ENCODE results near the gene PPP1CB.

The PPP1CB gene

DNA sequence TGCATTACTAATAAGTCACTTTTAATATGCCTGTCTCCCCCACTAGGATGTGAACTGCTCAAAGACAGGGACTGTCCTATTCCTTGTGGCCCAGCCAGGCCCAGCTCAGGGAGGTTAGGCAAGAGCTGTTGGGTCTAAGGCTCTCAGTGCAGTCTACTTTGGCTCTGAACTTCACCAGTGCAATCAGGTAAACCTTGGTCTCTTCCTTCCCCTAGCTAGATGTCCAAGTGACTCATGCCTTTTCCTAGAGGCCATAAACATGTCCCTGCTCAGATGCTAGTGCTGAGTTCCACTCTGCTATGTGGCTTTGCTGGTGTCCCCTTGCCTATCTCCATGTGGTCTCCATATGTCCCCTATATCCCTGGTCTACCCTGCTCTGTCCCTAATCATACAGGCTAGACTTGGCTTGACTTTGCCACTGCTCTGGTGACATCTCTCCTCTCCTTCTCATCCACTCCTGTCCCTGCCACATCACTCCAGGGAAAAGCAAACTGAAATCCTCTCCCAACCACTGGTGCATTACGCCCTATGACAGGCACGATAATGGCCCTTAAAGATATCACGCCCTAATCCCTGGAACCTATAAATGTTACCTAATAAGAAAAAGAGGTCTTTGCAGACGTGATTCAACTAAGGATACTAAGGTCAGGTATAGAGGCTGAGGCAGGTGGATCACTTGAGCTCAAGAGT is 45.7 kb upstream of the PPP1CB start:
- TF ChIP-seq OSR1 (CRISPR knock-in tag; IDR thresholded peaks at IDR 0.05) (no peak), POU6F1 (CRISPR knock-in tag; IDR thresholded peaks at IDR 0.05; ENCODE audit: borderline replicate concordance, low read depth) (no peak), ARNTL (CRISPR knock-in tag; IDR thresholded peaks at IDR 0.05; ENCODE audit: borderline replicate concordance, low read depth) (no peak), ZNF565 (CRISPR knock-in tag; conservative IDR thresholded peaks at IDR 0.05; ENCODE audit: low read depth) (no peak), TCF4 (CRISPR knock-in tag; IDR thresholded peaks at IDR 0.05; ENCODE audit: borderline replicate concordance) (no peak), ZNF70 (CRISPR knock-in tag; IDR thresholded peaks at IDR 0.05) (no peak), ZNF8 (CRISPR knock-in tag; IDR thresholded peaks at IDR 0.05) (no peak)
- no peak for ATAC-seq

GRCh38 chr2:28707592-28707991 is 44.0 kb upstream of the PPP1CB start:
- TF ChIP-seq OSR1 (CRISPR knock-in tag; IDR thresholded peaks at IDR 0.05): no peak
- TF ChIP-seq CSDC2 (CRISPR knock-in tag; IDR thresholded peaks at IDR 0.05): no peak
- no peak for TF ChIP-seq ESRRG (CRISPR knock-in tag; IDR thresholded peaks at IDR 0.05)
- TF ChIP-seq PPARA (CRISPR knock-in tag; IDR thresholded peaks at IDR 0.05; ENCODE audit: borderline replicate concordance): no peak
- no peak for TF ChIP-seq TCF4 (CRISPR knock-in tag; IDR thresholded peaks at IDR 0.05; ENCODE audit: borderline replicate concordance)
- no peak for TF ChIP-seq CSRNP3 (CRISPR knock-in tag; IDR thresholded peaks at IDR 0.05)
- TF ChIP-seq ZNF70 (CRISPR knock-in tag; IDR thresholded peaks at IDR 0.05): no peak
- TF ChIP-seq, protein P1, sequence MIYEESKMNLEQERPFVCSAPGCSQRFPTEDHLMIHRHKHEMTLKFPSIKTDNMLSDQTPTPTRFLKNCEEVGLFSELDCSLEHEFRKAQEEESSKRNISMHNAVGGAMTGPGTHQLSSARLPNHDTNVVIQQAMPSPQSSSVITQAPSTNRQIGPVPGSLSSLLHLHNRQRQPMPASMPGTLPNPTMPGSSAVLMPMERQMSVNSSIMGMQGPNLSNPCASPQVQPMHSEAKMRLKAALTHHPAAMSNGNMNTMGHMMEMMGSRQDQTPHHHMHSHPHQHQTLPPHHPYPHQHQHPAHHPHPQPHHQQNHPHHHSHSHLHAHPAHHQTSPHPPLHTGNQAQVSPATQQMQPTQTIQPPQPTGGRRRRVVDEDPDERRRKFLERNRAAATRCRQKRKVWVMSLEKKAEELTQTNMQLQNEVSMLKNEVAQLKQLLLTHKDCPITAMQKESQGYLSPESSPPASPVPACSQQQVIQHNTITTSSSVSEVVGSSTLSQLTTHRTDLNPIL (CRISPR knock-in tag; IDR thresholded peaks at IDR 0.05; ENCODE audit: low read depth): no peak
- no peak for TF ChIP-seq RARB (CRISPR knock-in tag; IDR thresholded peaks at IDR 0.05)
- no peak for TF ChIP-seq GLIS3 (CRISPR knock-in tag; IDR thresholded peaks at IDR 0.05)
- ATAC-seq: no peak

DNA sequence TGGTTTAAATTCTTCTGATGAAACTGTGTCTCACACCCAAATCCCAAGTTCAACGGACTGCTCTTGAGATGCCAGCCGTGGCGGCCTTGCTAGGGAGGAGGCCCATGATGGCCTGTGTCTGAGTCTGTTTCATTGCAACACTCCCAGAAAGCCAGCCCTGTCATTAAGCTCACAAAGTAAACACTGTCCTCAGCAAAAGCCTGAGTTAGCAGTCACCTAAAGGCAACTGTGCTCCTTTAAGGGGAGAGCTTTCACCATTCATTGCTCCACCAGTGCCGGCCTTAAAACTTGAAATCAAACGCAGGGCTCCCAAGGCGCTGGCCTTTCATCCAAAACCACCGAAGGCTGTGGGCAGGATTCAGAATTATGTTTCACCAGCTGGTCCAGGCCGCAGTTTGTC is 42.5 kb upstream of the PPP1CB start:
- ATAC-seq: no peak
- no peak for TF ChIP-seq RARB (CRISPR knock-in tag; IDR thresholded peaks at IDR 0.05)
- TF ChIP-seq SNAI2 (CRISPR knock-in tag; IDR thresholded peaks at IDR 0.05): no peak
- TF ChIP-seq ARNTL (CRISPR knock-in tag; IDR thresholded peaks at IDR 0.05; ENCODE audit: borderline replicate concordance, low read depth): no peak
- no peak for TF ChIP-seq TSHZ2 (CRISPR knock-in tag; IDR thresholded peaks at IDR 0.05)
- no peak for TF ChIP-seq CSDC2 (CRISPR knock-in tag; IDR thresholded peaks at IDR 0.05)
- no peak for TF ChIP-seq GLIS3 (CRISPR knock-in tag; IDR thresholded peaks at IDR 0.05)
- TF ChIP-seq POU6F1 (CRISPR knock-in tag; IDR thresholded peaks at IDR 0.05; ENCODE audit: borderline replicate concordance, low read depth): no peak
- TF ChIP-seq PPARA (CRISPR knock-in tag; IDR thresholded peaks at IDR 0.05; ENCODE audit: borderline replicate concordance): no peak
- no peak for TF ChIP-seq BACH2 (CRISPR knock-in tag; IDR thresholded peaks at IDR 0.05; ENCODE audit: borderline replicate concordance)
- no peak for TF ChIP-seq ZC3H10 (CRISPR knock-in tag; IDR thresholded peaks at IDR 0.05)
- no peak for TF ChIP-seq ISL1 (CRISPR knock-in tag; IDR thresholded peaks at IDR 0.05)
- TF ChIP-seq CSRNP3 (CRISPR knock-in tag; IDR thresholded peaks at IDR 0.05): no peak

All from SK-N-SH treated with all-trans-retinoic acid at 6 μM for 48 hours (cell line).